Body of pancreas (tissue), 4 donors: ENCODE data around the gene ATP5MC2.

ENCODE experiments used
- POLR2A ChIP-seq, 3 donors: fragments of 450-650 bp; IDR thresholded peaks; one replicate each; pipeline ENCODE4 v1.6.1; 2016; ENCODE audit warnings: antibody characterized with exemption in 3 of 3, mild to moderate bottlenecking in 2 of 3
- TF ChIP-seq, protein P1 (sequence below), 7 experiments: fragments of 450-650 bp in 4 of 7; fragments of 200-600 bp in 3 of 7; sonication (generic) in 3 of 7; IDR thresholded peaks; one replicate each; pipeline ENCODE4 v1.5.1; 2016 to 2019; ENCODE audit warnings: antibody characterized with exemption in 7 of 7

DNA sequence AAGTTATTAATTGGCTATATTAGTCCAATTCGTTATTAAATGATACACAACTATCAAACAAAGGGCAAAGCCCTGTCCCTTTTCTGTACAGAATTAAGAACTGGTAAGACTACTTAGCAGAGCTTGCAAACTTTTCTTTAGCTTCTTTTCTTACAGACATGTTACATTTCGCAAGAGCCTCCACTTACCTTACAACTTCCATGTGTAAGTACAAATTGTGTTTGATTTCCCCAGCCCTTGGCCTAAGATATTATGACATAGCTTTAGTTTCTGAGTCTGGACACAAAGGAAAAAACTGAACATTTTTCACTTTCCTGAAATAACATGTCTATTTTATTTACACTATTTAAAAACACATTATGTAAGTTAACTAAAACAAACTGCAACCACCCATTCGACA, 51.4 kb downstream of the ATP5MC2 start:
- TF ChIP-seq, protein P1, sequence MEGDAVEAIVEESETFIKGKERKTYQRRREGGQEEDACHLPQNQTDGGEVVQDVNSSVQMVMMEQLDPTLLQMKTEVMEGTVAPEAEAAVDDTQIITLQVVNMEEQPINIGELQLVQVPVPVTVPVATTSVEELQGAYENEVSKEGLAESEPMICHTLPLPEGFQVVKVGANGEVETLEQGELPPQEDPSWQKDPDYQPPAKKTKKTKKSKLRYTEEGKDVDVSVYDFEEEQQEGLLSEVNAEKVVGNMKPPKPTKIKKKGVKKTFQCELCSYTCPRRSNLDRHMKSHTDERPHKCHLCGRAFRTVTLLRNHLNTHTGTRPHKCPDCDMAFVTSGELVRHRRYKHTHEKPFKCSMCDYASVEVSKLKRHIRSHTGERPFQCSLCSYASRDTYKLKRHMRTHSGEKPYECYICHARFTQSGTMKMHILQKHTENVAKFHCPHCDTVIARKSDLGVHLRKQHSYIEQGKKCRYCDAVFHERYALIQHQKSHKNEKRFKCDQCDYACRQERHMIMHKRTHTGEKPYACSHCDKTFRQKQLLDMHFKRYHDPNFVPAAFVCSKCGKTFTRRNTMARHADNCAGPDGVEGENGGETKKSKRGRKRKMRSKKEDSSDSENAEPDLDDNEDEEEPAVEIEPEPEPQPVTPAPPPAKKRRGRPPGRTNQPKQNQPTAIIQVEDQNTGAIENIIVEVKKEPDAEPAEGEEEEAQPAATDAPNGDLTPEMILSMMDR (IDR thresholded peaks at IDR 0.05): no peak
- TF ChIP-seq POLR2A (IDR thresholded peaks at IDR 0.05): no peak
